ENCODE data around the gene SH3TC2. TPM values are rescaled to one million over a fixed set of nuclear protein-coding genes. Genes with fewer than 3 reads are reported as not detected.

Gene SH3TC2
- polyA plus RNA-seq, 1 of the 3 experiments (the other 2 are of a cell fraction) = 1.1 TPM

DNA sequence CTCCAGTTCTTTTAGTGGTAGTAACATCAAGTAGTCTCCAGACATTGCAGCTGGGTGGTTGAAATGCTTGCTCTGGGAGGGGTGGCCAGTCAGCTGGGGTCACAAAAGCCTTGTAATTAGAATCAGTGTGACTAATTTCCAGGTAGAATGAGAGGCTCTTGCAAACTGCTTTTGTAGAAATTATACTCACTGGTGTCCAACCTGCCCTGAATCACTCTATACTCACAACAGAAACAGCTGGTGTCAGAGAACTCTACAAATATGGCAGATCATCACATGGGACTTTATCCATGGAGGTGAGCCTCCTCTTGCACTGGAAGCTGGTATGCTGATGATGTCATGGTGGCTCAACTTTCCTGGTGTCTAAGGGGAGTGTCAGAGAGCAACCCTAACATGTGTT is 71.3 kb downstream of the SH3TC2 start:
- Histone ChIP-seq H4K20me1 (ENCODE audit: insufficient read depth) (no peaks in the 10 kb centered on the region), H3K4me1 (ENCODE audit: control insufficient read depth in 1 of 2, insufficient read depth in 2 of 2, low read depth in 1 of 2, low read length in 1 of 2) (no peaks in the 10 kb centered on the region), H3K4me2 (no peak overlapping the region), H3F3A (replicated peaks; ENCODE audit: insufficient read depth) (no peaks in the 10 kb centered on the region), H3K9me2 (no peaks in the 10 kb centered on the region), H3K9ac (no peak overlapping the region), H3K9me3 (no peaks in the 10 kb centered on the region), H3K27me3 (ENCODE audit: insufficient read depth) (no peaks in the 10 kb centered on the region), H3K27ac (ENCODE audit: low read depth in 2 of 2, low read length in 1 of 2) (no peak overlapping the region), H3K4me3 (ENCODE audit: low read depth in 2 of 2, low read length in 1 of 2) (no peak overlapping the region), H2AFZ (ENCODE audit: low read depth) (no peak overlapping the region), H3K79me2 (ENCODE audit: insufficient read depth) (no peaks in the 10 kb centered on the region), H3K36me3 (replicated peaks in 1 of 2; ENCODE audit: control insufficient read depth in 1 of 2, insufficient read depth in 2 of 2, low read length in 1 of 2) (no peaks in the 10 kb centered on the region)
- CTCF ChIA-PET = interaction anchor here (1.0 to 2.4 kb wide), 6 partner anchors 9 to 261 kb away, joined by 3 to 12 read pairs (median 4); partner anchors contain the start of gene ABLIM3
- POLR2A ChIA-PET = no interaction called here
- no peak for DNase-seq
- TF ChIP-seq GABPA (IDR thresholded peaks at IDR 0.05; ENCODE audit: low read depth) = no peak
- TF ChIP-seq NRF1 (IDR thresholded peaks at IDR 0.05; ENCODE audit: low read depth, low read length) = no peak
- TF ChIP-seq, protein P1, sequence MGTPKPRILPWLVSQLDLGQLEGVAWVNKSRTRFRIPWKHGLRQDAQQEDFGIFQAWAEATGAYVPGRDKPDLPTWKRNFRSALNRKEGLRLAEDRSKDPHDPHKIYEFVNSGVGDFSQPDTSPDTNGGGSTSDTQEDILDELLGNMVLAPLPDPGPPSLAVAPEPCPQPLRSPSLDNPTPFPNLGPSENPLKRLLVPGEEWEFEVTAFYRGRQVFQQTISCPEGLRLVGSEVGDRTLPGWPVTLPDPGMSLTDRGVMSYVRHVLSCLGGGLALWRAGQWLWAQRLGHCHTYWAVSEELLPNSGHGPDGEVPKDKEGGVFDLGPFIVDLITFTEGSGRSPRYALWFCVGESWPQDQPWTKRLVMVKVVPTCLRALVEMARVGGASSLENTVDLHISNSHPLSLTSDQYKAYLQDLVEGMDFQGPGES (IDR thresholded peaks at IDR 0.05; ENCODE audit: low read depth, low read length) = no peak
- TF ChIP-seq MXI1 (IDR thresholded peaks at IDR 0.05; ENCODE audit: low read depth, low read length) = no peak
- TF ChIP-seq MEF2A (IDR thresholded peaks at IDR 0.05; ENCODE audit: borderline replicate concordance, low read depth) = no peak
- TF ChIP-seq, protein P2, sequence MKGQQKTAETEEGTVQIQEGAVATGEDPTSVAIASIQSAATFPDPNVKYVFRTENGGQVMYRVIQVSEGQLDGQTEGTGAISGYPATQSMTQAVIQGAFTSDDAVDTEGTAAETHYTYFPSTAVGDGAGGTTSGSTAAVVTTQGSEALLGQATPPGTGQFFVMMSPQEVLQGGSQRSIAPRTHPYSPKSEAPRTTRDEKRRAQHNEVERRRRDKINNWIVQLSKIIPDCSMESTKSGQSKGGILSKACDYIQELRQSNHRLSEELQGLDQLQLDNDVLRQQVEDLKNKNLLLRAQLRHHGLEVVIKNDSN (IDR thresholded peaks at IDR 0.05; ENCODE audit: borderline replicate concordance, low read depth) = no peak
- no peak for TF ChIP-seq RCOR1 (IDR thresholded peaks at IDR 0.05; ENCODE audit: low read length)
- no peak for TF ChIP-seq RFX5 (IDR thresholded peaks at IDR 0.05; ENCODE audit: low read length)
- TF ChIP-seq, protein P3, sequence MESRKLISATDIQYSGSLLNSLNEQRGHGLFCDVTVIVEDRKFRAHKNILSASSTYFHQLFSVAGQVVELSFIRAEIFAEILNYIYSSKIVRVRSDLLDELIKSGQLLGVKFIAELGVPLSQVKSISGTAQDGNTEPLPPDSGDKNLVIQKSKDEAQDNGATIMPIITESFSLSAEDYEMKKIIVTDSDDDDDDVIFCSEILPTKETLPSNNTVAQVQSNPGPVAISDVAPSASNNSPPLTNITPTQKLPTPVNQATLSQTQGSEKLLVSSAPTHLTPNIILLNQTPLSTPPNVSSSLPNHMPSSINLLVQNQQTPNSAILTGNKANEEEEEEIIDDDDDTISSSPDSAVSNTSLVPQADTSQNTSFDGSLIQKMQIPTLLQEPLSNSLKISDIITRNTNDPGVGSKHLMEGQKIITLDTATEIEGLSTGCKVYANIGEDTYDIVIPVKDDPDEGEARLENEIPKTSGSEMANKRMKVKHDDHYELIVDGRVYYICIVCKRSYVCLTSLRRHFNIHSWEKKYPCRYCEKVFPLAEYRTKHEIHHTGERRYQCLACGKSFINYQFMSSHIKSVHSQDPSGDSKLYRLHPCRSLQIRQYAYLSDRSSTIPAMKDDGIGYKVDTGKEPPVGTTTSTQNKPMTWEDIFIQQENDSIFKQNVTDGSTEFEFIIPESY (IDR thresholded peaks at IDR 0.05; ENCODE audit: borderline replicate concordance, low read depth) = no peak
- TF ChIP-seq, protein P4, sequence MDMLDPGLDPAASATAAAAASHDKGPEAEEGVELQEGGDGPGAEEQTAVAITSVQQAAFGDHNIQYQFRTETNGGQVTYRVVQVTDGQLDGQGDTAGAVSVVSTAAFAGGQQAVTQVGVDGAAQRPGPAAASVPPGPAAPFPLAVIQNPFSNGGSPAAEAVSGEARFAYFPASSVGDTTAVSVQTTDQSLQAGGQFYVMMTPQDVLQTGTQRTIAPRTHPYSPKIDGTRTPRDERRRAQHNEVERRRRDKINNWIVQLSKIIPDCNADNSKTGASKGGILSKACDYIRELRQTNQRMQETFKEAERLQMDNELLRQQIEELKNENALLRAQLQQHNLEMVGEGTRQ (IDR thresholded peaks at IDR 0.05; ENCODE audit: borderline replicate concordance, low read depth, low read length) = no peak
- no peak for TF ChIP-seq SIN3A (IDR thresholded peaks at IDR 0.05; ENCODE audit: borderline replicate concordance, low read depth, low read length)

DNA sequence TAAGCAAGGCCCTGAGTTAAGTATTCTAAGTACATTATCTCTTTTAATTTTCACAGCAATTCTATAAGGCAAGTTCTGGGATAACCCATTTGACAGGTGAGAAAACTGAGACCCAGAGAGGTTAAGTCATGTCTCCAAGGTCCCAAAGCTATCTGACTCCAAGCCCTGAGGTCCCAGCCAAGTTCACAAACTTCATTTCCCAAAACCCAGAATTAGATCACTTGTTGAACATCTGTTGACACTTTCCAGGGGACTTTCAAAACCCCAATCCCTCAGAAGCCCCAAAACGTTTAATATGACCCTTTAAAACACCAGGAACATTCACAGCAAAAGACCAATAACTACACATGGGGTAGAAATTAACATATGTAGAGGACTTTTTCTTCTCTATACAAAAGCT is 72.0 kb downstream of the SH3TC2 start:
- H3K36me3 ChIP-seq (replicated peaks in 1 of 2; ENCODE audit: control insufficient read depth in 1 of 2, insufficient read depth in 2 of 2, low read length in 1 of 2) = no peaks in the 10 kb centered on the region
- DNase-seq = no peak
- no peak overlapping the region for H3K4me2 ChIP-seq
- H4K20me1 ChIP-seq (ENCODE audit: insufficient read depth) = no peaks in the 10 kb centered on the region
- no peak overlapping the region for H2AFZ ChIP-seq (ENCODE audit: low read depth)
- H3F3A ChIP-seq (replicated peaks; ENCODE audit: insufficient read depth) = no peaks in the 10 kb centered on the region
- H3K79me2 ChIP-seq (ENCODE audit: insufficient read depth) = no peaks in the 10 kb centered on the region
- H3K4me3 ChIP-seq (ENCODE audit: low read depth in 2 of 2, low read length in 1 of 2) = no peak overlapping the region
- H3K9me3 ChIP-seq = no peaks in the 10 kb centered on the region
- ChIA-PET POLR2A (no interaction called here), CTCF (interaction anchor here (1.1 to 2.4 kb wide), 8 partner anchors 9 to 260 kb away, joined by 3 to 12 read pairs (median 4); partner anchors contain the start of gene ABLIM3)
- no peaks in the 10 kb centered on the region for H3K27me3 ChIP-seq (ENCODE audit: insufficient read depth)
- H3K4me1 ChIP-seq (ENCODE audit: control insufficient read depth in 1 of 2, insufficient read depth in 2 of 2, low read depth in 1 of 2, low read length in 1 of 2) = no peaks in the 10 kb centered on the region
- H3K9ac ChIP-seq = no peak overlapping the region
- H3K27ac ChIP-seq (ENCODE audit: low read depth in 2 of 2, low read length in 1 of 2) = no peak overlapping the region
- H3K9me2 ChIP-seq = no peaks in the 10 kb centered on the region
- WGBS (ENCODE audit: low lambda C conversion rate) = 28% methylated on average over 1 of the region's 1 CpG
- TF ChIP-seq, protein P4 (IDR thresholded peaks at IDR 0.05; ENCODE audit: borderline replicate concordance, low read depth, low read length) = no peak
- TF ChIP-seq RFX5 (IDR thresholded peaks at IDR 0.05; ENCODE audit: low read length) (no peak), TEAD4 (IDR thresholded peaks at IDR 0.05; ENCODE audit: borderline replicate concordance, insufficient read depth) (no peak), FOSL2 (IDR thresholded peaks at IDR 0.05; ENCODE audit: borderline replicate concordance, low read depth) (no peak), NFIC (IDR thresholded peaks at IDR 0.05; ENCODE audit: borderline replicate concordance) (no peak), ELF1 (IDR thresholded peaks at IDR 0.05) (no peak), TAF1 (IDR thresholded peaks at IDR 0.05; ENCODE audit: borderline replicate concordance, low read depth, low read length) (no peak), JUND (IDR thresholded peaks at IDR 0.05) (no peak), POLR2AphosphoS5 (IDR thresholded peaks at IDR 0.05; ENCODE audit: low read depth, low read length) (no peak), FOXJ3 (CRISPR knock-in tag; IDR thresholded peaks at IDR 0.05) (no peak), GABPA (IDR thresholded peaks at IDR 0.05; ENCODE audit: low read depth) (no peak)
- TF ChIP-seq, protein P5, sequence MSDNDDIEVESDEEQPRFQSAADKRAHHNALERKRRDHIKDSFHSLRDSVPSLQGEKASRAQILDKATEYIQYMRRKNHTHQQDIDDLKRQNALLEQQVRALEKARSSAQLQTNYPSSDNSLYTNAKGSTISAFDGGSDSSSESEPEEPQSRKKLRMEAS (IDR thresholded peaks at IDR 0.05; ENCODE audit: low read depth) = no peak

Measured in SK-N-SH (cell line).